ENCODE measurements around the gene TSKU.

TSKU gene

GRCh38 chr11:76793391-76794291, 10.5 kb downstream of the TSKU start:
- H2AK5ac ChIP-seq (ENCODE audit: low read depth, low read length): peak overlapping the region; percentile 92
- H3K18ac ChIP-seq (ENCODE audit: low read length): peak overlapping the region; percentile 41
- H2BK5ac ChIP-seq (ENCODE audit: low read length): no peak overlapping the region
- H3K36me3 ChIP-seq (replicated peaks in 1 of 2; ENCODE audit: control insufficient read depth in 2 of 2, insufficient read depth in 2 of 2, low read length in 2 of 2): peaks cover 8 to 58% of the 10 kb centered on the region in 2 donors
- H2BK12ac ChIP-seq (ENCODE audit: low read length): peak overlapping the region; percentile 16
- no peak overlapping the region for H3K4ac ChIP-seq (ENCODE audit: low read length)
- no CpG with 5 or more reads among the region's 9 CpGs for WGBS, 2 donors (ENCODE audit: extremely low coverage in 2 of 2, insufficient read length in 2 of 2, insufficient replicate concordance in 1 of 2)
- H4K91ac ChIP-seq (ENCODE audit: low read depth, low read length, poor library complexity): no peak overlapping the region
- H3K79me1 ChIP-seq (ENCODE audit: low read depth, low read length): peaks cover 16% of the 10 kb centered on the region
- peaks cover 4 to 24% of the 10 kb centered on the region in 2 donors for H3K4me1 ChIP-seq (ENCODE audit: control insufficient read depth in 2 of 2, insufficient read depth in 1 of 2, low read depth in 1 of 2, low read length in 2 of 2)
- peak overlapping the region; percentile 22 for H3K4me2 ChIP-seq (ENCODE audit: insufficient read depth, low read length, poor library complexity, severe bottlenecking)
- H3K27ac ChIP-seq (replicated peaks; ENCODE audit: low read length): peak overlapping the region; percentile 69
- no peak overlapping the region for H2BK120ac ChIP-seq (ENCODE audit: low read depth, low read length)
- no peak overlapping the region for H3K14ac ChIP-seq (ENCODE audit: low read length)
- no peak overlapping the region for H4K8ac ChIP-seq (ENCODE audit: low read depth, low read length)
- peak overlapping the region in 1 of 2 donors; percentile 12 for H3K4me3 ChIP-seq (ENCODE audit: low read length in 2 of 2)
- H3K23ac ChIP-seq (ENCODE audit: low read depth, low read length, poor library complexity): peak overlapping the region; percentile 39
- H2BK15ac ChIP-seq (ENCODE audit: low read length): peak overlapping the region; percentile 0
- H3K27me3 ChIP-seq (ENCODE audit: control insufficient read depth in 3 of 3, insufficient read depth in 3 of 3, low read depth in 1 of 3, low read length in 3 of 3): no peaks in the 10 kb centered on the region
- peaks cover 0 to 27% of the 10 kb centered on the region in 2 donors for H3K9me3 ChIP-seq (replicated peaks in 1 of 2; ENCODE audit: control insufficient read depth in 2 of 2, insufficient read depth in 1 of 2, low read depth in 1 of 2, low read length in 2 of 2)
- H3K9ac ChIP-seq (ENCODE audit: low read depth, low read length, poor library complexity): peak overlapping the region; percentile 32
- H2AFZ ChIP-seq (ENCODE audit: low read length): no peak overlapping the region
- DNase-seq (ENCODE audit: low spot score): peak; percentile 61

- Histone ChIP-seq H3K4ac (ENCODE audit: low read length) (peak overlapping the region; percentile 44), H2BK5ac (ENCODE audit: low read length) (peak overlapping the region; percentile 88), H3K9me3 (replicated peaks in 1 of 2; ENCODE audit: control insufficient read depth in 2 of 2, insufficient read depth in 1 of 2, low read depth in 1 of 2, low read length in 2 of 2) (peaks cover 0 to 18% of the 10 kb centered on the region in 2 donors), H4K8ac (ENCODE audit: low read depth, low read length) (no peak overlapping the region), H3K23ac (ENCODE audit: low read depth, low read length, poor library complexity) (peak overlapping the region; percentile 90), H3K14ac (ENCODE audit: low read length) (peak overlapping the region; percentile 63), H3K4me3 (ENCODE audit: low read length in 2 of 2) (no peak overlapping the region), H2AK5ac (ENCODE audit: low read depth, low read length) (peak overlapping the region; percentile 92), H3K18ac (ENCODE audit: low read length) (peak overlapping the region; percentile 88), H3K9ac (ENCODE audit: low read depth, low read length, poor library complexity) (peak overlapping the region; percentile 73), H3K4me1 (ENCODE audit: control insufficient read depth in 2 of 2, insufficient read depth in 1 of 2, low read depth in 1 of 2, low read length in 2 of 2) (peaks cover 4 to 26% of the 10 kb centered on the region in 2 donors), H3K4me2 (ENCODE audit: insufficient read depth, low read length, poor library complexity, severe bottlenecking) (no peak overlapping the region), H2BK120ac (ENCODE audit: low read depth, low read length) (peak overlapping the region; percentile 16), H3K79me1 (ENCODE audit: low read depth, low read length) (peaks cover 14% of the 10 kb centered on the region), H2AFZ (ENCODE audit: low read length) (no peak overlapping the region), H4K91ac (ENCODE audit: low read depth, low read length, poor library complexity) (no peak overlapping the region), H3K27me3 (ENCODE audit: control insufficient read depth in 3 of 3, insufficient read depth in 3 of 3, low read depth in 1 of 3, low read length in 3 of 3) (no peaks in the 10 kb centered on the region), H3K27ac (replicated peaks; ENCODE audit: low read length) (peak overlapping the region; percentile 69), H2BK15ac (ENCODE audit: low read length) (peak overlapping the region; percentile 0), H2BK12ac (ENCODE audit: low read length) (peak overlapping the region; percentile 63), H3K36me3 (replicated peaks in 1 of 2; ENCODE audit: control insufficient read depth in 2 of 2, insufficient read depth in 2 of 2, low read length in 2 of 2) (peaks cover 8 to 54% of the 10 kb centered on the region in 2 donors)
- no CpG with 5 or more reads among the region's 12 CpGs for WGBS, 2 donors (ENCODE audit: extremely low coverage in 2 of 2, insufficient read length in 2 of 2, insufficient replicate concordance in 1 of 2)
- no peak for DNase-seq (ENCODE audit: low spot score)
Observed at GRCh38 chr11:76794371-76795289, 11.5 kb downstream of the TSKU start.

GRCh38 chr11:76795290-76795935, 12.3 kb downstream of the TSKU start:
- Histone ChIP-seq H3K14ac (ENCODE audit: low read length) (no peak overlapping the region), H3K79me1 (ENCODE audit: low read depth, low read length) (peaks cover 12% of the 10 kb centered on the region), H3K23ac (ENCODE audit: low read depth, low read length, poor library complexity) (peak overlapping the region; percentile 82), H3K9me3 (replicated peaks in 1 of 2; ENCODE audit: control insufficient read depth in 2 of 2, insufficient read depth in 1 of 2, low read depth in 1 of 2, low read length in 2 of 2) (peaks cover 0 to 15% of the 10 kb centered on the region in 2 donors), H3K4ac (ENCODE audit: low read length) (no peak overlapping the region), H3K4me1 (ENCODE audit: control insufficient read depth in 2 of 2, insufficient read depth in 1 of 2, low read depth in 1 of 2, low read length in 2 of 2) (peaks cover 4 to 28% of the 10 kb centered on the region in 2 donors), H3K18ac (ENCODE audit: low read length) (peak overlapping the region; percentile 53), H2BK5ac (ENCODE audit: low read length) (peak overlapping the region; percentile 88), H3K27me3 (ENCODE audit: control insufficient read depth in 3 of 3, insufficient read depth in 3 of 3, low read depth in 1 of 3, low read length in 3 of 3) (no peaks in the 10 kb centered on the region), H2BK12ac (ENCODE audit: low read length) (peak overlapping the region; percentile 63), H3K27ac (replicated peaks; ENCODE audit: low read length) (no peak overlapping the region), H2BK15ac (ENCODE audit: low read length) (peak overlapping the region; percentile 22), H3K4me2 (ENCODE audit: insufficient read depth, low read length, poor library complexity, severe bottlenecking) (no peak overlapping the region), H3K9ac (ENCODE audit: low read depth, low read length, poor library complexity) (no peak overlapping the region), H4K8ac (ENCODE audit: low read depth, low read length) (no peak overlapping the region), H4K91ac (ENCODE audit: low read depth, low read length, poor library complexity) (no peak overlapping the region), H2AFZ (ENCODE audit: low read length) (no peak overlapping the region), H3K4me3 (ENCODE audit: low read length in 2 of 2) (no peak overlapping the region), H2BK120ac (ENCODE audit: low read depth, low read length) (no peak overlapping the region), H3K36me3 (replicated peaks in 1 of 2; ENCODE audit: control insufficient read depth in 2 of 2, insufficient read depth in 2 of 2, low read length in 2 of 2) (peaks cover 8 to 53% of the 10 kb centered on the region in 2 donors), H2AK5ac (ENCODE audit: low read depth, low read length) (peak overlapping the region; percentile 92)
- no CpG with 5 or more reads among the region's 21 CpGs for WGBS, 2 donors (ENCODE audit: extremely low coverage in 2 of 2, insufficient read length in 2 of 2, insufficient replicate concordance in 1 of 2)
- no peak for DNase-seq (ENCODE audit: low spot score)

Measured in neuronal stem cell (in vitro differentiated cells).